Measurements from ENCODE around the gene ZNF212. TPM values are rescaled to one million over a fixed set of nuclear protein-coding genes. Genes with fewer than 3 reads are reported as not detected.
"Not testable (repeated sequence)": the region's sequence is repeated elsewhere in the genome, so short reads cannot be mapped to it uniquely, and the experiment has no call there.

ZNF212 gene
- total RNA-seq, 1 donor from 2014 or later = 11.2 TPM

- DNase-seq (ENCODE audit: low spot score) = no peak
These were observed 20.7 kb upstream of the ZNF212 start for GRCh38 chr7:149218469-149219420.

GRCh38 chr7:149220534-149220933 is 18.9 kb upstream of the ZNF212 start:
- no peak for DNase-seq (ENCODE audit: low spot score)

DNA sequence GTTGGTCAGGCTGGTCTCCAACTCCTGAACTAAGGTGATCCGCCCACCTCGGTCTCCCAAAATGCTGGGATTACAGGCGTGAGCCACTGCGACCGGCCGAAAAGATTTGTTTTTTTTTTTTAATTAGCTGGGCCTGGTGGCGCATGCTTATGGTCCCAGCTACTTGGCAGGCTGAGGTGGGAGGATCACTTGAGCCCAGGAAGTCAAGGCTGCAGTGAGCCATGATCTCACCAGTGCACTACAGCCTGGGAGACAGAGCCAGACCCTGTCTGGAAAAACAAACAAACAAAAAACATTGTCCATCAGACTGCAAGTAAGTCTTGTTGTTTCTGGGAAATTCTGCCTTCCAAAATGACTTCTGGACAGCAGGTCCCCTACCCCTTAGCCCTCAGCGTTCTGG is 16.3 kb upstream of the ZNF212 start:
- DNase-seq (ENCODE audit: low spot score) = no peak

DNA sequence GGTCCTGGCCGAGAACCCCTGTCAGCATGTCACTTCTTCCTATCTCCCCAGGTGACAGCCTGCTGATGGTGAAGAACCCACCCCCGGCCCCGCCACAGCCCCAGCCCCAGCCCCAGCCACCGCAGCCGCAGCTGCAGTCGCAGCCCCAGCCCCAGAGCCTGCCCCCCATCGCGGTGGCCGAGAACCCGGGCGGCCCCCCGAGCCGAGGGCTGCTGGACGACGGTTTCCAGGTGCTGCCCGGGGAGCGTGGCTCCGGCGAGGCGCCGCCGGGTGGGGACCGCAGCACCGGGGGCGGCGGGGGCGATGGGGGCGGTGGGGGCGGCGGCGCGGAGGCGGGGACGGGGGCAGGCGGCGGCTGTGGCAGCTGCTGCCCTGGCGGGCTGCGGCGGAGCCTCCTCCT is 15.7 kb upstream of the ZNF212 start:
- DNase-seq (ENCODE audit: low spot score) = no peak

- no peak for DNase-seq (ENCODE audit: low spot score)
These were observed 15.1 kb upstream of the ZNF212 start for GRCh38 chr7:149224352-149224751.

DNA sequence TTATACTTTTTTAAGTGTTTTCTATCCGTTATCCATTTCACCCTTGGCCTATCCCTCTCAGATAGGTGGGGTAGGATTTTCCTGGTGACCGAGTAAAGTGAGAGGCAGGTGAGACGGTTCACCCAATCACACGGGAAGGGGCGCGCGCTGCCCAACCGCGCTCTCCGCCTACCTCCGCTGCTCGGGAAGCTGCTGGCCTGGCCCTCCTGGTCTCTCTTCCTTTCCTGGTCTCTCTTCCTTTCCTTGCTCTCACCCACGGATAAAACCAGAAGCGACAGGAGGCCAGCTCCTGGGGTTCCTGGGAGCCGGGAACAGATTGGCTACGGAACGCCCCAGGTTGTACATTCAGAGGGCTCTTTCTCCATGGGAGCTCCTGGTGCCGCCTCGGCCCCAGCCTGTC is 14.3 kb upstream of the ZNF212 start:
- no peak for DNase-seq (ENCODE audit: low spot score)

- DNase-seq (ENCODE audit: low spot score) = no peak
These were observed 13.8 kb upstream of the ZNF212 start for GRCh38 chr7:149225656-149226055.

DNA sequence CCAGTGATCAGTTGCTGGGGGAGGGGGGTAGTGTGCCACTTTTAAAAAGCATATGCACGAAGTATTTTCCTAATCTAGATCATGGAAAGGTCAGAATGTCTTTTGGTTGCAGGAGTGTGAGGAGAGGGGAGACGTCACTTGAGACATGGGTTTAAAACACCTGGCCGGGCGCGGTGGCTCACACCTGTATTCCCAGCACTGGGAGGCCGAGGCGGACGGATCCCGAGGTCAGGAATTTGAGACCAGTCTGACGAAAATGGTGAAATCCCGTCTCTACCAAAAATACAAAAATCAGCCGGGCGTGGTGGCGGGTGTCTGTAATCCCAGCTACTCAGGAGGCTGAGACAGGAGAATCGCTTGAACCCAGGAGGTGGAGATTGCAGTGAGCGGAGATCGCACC is 13.1 kb upstream of the ZNF212 start:
- DNase-seq (ENCODE audit: low spot score) = not testable (repeated sequence)

GRCh38 chr7:149226840-149227494 is 12.5 kb upstream of the ZNF212 start:
- DNase-seq (ENCODE audit: low spot score) = no peak

GRCh38 chr7:149228831-149229471 is 10.5 kb upstream of the ZNF212 start:
- no peak for DNase-seq (ENCODE audit: low spot score)

DNA sequence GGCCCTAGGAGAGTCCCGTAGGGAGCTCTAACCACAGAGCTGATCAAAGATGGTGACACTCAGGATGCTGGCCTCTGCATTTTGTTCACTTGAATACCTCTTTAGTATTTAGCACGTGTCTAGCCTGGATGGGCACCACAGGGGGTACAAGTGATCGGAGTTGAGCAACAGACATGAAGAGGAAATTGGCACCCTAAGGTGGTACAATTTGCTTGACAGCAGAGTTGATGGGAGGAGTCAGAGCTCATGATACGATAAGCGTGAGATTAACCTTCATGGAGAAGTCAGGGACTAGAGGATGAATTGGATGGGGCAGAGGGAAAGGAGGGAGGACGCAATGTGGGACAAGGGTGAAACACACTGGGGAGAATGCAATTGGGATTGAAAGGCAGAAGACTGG is 9.9 kb upstream of the ZNF212 start:
- no peak for DNase-seq (ENCODE audit: low spot score)

DNA sequence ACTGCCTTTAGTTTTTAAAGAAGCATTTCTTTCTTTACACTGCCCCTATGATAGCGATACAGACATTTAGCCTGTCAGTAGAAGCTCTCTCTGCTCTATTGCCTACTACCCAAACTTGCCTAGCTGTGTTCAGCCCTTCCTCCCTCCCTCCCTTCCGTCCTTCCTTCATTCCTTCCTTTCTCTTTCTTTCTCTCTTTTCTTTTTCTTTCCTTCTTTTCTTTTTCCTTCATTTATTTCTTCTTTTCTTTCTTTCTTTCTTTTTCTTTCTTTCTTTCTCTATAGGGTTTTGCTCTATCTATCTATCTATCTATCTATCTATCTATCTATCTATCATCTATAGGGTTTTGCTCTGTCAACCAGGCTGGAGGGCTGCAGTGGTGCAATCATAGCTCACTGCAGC is 7.1 kb upstream of the ZNF212 start:
- no peak for DNase-seq (ENCODE audit: low spot score)

DNA sequence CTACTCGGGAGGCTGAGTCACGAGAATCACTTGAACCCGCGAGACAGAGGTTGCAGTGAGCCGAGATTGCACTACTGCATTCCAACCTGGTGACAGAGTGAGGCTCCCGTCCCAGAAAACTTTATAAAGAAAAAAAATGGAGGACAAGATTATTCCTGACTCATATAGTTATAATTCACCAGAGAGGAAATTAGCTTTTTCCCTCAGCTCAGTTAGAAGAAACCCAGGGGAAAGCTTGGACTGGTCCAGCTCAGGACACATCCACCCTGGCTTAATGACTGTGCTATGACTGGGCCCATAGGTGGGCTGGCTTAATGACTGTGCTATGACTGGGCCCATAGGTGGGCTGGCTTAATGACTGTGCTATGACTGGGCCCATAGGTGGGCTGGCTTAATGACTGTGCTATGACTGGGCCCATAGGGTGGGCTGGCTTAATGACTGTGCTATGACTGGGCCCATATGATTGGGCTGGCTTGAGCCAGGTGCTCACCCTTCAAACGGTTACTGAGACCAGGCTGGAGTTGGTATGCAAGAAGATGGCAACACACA is 5.7 kb upstream of the ZNF212 start:
- not testable (repeated sequence) for DNase-seq (ENCODE audit: low spot score)

DNA sequence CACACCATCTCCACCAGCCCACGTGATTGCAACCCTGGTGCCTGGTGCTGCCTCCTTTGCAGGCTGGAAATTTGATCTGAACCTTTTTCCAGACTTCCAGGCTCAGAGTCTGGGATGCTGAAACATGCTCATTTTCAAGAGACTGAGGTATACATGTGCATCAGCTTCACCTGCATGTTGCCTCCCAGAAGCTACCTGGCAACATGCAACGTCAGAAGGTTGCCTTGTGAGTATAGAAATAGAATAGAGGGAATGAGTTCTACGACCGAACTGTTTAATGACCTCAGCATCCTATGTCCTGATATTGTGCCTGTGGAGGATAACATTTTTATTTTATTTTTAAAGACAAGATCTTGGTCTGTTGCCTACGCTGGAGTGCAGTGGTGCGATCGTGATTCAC is 1.9 kb upstream of the ZNF212 start:
- DNase-seq (ENCODE audit: low spot score) = no peak

DNA sequence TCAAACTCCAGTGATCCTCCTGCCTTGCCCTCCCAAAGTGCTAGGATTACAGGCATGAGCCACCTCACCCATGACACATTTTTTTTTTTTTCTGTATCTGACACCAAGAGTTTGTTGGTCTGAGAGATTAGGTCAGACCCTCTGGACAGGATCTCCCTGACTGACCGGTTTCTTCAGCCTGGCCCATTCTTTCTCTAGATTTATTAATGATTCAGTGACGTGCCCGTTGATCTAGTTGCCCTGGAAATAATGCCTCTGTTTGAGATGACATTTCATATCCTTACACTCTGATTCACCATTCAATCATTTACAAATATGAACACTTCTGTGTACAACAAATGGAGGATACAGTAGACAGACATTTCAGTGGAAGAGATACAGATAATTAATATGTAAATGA is 1.4 kb upstream of the ZNF212 start:
- peak; percentile 64 for DNase-seq (ENCODE audit: low spot score)

DNA sequence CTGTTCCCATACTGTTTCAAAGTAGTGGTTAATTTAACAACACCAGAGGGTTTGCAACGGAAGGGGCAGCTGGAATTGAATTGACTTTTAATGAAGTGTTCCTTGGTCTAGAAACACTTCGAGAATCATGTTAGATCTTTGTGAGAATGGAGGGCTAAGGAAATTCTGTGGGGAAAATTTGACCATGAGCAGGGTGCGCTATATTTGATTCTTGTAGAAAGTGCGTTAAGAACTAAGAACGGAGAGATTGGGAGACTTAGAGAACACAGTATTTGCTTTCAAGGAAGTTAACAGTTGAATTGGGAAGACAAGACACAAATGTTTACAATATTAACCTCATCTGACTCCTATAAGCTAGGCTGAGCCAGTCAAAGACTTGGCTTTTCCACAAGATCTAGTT is 1.2 kb downstream of the ZNF212 start:
- DNase-seq (ENCODE audit: low spot score) = no peak

DNA sequence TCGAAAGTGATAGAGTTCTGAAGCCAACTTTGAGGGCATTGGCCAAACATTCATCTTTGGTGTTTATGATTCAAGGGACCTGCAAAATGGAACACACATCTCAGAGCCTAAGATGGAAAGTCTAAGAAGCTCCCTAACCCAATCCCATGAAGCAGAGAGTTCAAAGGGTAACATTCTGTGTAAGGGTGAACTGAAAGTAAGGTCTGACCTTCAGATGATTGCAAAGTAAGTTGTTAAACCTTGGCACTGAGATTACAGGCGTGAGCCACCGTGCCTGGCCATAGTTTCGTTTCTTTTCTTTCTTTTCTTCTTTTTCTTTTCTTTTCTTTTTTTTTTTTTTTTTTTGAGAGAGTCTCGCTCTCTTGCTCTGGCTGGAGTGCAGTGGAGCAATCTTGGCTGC is 2.2 kb downstream of the ZNF212 start:
- no peak for DNase-seq (ENCODE audit: low spot score)

DNA sequence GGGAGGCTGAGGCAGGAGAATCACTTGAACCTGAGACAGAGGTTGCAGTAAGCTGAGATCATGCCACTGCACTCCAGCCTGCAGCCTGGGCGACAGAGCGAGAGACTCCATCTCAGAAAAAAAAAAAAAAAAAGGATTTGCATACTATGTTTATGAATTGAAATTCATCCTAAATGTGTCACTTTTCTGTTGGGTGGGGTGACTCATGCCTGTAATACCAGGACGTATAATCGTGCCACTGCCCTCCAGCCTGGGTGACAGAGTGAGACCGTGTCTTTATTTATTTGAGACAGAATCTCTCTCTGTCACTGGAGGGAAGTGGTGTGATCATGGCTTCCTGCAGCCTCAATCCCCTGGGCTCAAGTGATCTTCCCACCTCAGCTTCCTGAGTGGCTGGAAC is 5.8 kb downstream of the ZNF212 start:
- DNase-seq (ENCODE audit: low spot score) = no peak

DNA sequence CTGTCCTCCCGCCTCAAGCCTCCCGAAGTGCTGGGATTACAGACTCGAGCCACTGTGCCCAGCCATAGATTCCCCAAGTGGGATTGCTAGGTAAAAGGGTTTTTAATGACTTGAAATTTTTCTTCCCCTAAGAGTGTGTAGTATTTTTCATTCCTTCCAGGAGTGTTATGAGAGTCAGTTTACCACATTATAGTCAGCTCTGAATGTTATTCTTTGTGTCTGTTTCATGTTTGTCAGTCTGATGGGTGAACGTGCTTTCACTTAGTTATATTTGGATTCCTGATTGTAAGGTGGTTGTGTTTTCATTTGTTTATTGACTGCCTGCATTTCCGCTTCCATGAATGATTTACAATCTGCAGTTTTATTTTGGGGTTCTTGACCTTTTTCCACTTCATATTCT is 6.3 kb downstream of the ZNF212 start:
- no peak for DNase-seq (ENCODE audit: low spot score)

GRCh38 chr7:149248777-149249176 is 9.3 kb downstream of the ZNF212 start:
- DNase-seq (ENCODE audit: low spot score) = no peak

GRCh38 chr7:149250151-149250550 is 10.7 kb downstream of the ZNF212 start:
- DNase-seq (ENCODE audit: low spot score) = not testable (repeated sequence)

DNA sequence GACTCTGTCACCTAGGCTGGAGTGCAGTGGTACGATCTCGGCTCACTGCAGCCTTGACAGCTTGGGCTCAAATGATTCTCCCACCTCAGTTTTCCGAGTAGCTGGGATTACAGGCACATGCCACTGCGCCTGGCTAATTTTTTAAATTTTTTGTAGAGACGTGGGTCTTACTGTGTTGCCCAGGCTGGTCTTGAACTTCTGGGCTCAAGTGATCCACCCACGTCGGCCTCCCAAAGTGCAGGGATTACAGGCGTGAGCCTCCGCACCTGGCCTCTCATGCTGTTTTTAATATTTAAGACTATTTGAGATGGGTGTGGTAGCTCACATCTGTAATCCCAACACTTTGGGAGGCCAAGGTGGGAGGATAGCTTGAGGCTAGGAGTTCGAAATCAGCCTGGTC is 12.1 kb downstream of the ZNF212 start:
- DNase-seq (ENCODE audit: low spot score) = not testable (repeated sequence)
